SK-N-SH (cell line): Measurements from ENCODE around the gene PIK3R3.

Experiments used
- ELF1 ChIP-seq: IDR thresholded peaks from 2 replicates; pipeline ENCODE4 v1.4.0; 2012
- POLR2AphosphoS5 ChIP-seq: IDR thresholded peaks from 2 replicates; pipeline ENCODE4 v1.6.1; 2012; ENCODE audit warnings: low read depth, low read length
- RCOR1 ChIP-seq: fragments of 150-350 bp; IDR thresholded peaks from 2 replicates; pipeline ENCODE4 v1.6.1; 2017; ENCODE audit warnings: antibody characterized with exemption, low read length
- TF ChIP-seq, protein P1 (sequence below): fragments of 200-600 bp; sonication (generic); IDR thresholded peaks from 2 replicates; pipeline ENCODE4 v1.6.1; 2017; ENCODE audit warnings: antibody characterized with exemption, mild to moderate bottlenecking, moderate library complexity

DNA sequence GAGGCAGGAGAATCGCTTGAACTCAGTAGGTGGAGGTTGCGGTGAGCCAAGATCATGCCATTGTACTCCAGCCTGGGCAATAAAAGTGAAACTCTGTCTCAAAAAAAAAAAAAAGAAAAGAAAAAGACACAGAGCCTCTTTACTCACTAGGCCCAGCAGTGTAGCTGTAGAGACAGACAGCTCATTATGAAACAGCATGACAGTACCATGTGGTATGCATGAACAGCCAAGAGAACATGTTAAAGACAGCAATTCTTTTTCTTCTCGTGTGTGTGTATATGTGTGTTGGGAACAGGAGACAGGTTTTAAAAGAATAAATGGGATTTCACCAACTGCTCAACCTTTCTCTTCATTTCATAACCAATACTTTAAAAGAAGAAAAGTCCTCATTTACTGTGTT, 118.8 kb downstream of the PIK3R3 start:
- TF ChIP-seq, protein P1, sequence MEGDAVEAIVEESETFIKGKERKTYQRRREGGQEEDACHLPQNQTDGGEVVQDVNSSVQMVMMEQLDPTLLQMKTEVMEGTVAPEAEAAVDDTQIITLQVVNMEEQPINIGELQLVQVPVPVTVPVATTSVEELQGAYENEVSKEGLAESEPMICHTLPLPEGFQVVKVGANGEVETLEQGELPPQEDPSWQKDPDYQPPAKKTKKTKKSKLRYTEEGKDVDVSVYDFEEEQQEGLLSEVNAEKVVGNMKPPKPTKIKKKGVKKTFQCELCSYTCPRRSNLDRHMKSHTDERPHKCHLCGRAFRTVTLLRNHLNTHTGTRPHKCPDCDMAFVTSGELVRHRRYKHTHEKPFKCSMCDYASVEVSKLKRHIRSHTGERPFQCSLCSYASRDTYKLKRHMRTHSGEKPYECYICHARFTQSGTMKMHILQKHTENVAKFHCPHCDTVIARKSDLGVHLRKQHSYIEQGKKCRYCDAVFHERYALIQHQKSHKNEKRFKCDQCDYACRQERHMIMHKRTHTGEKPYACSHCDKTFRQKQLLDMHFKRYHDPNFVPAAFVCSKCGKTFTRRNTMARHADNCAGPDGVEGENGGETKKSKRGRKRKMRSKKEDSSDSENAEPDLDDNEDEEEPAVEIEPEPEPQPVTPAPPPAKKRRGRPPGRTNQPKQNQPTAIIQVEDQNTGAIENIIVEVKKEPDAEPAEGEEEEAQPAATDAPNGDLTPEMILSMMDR = no peak
- no peak for TF ChIP-seq RCOR1
- no peak for TF ChIP-seq ELF1
- TF ChIP-seq POLR2AphosphoS5 = no peak
